ENCODE measurements around the gene MTMR2. TPM values are rescaled to one million over a fixed set of nuclear protein-coding genes. Genes with fewer than 3 reads are reported as not detected.

MTMR2 gene
- total and polyA plus RNA-seq, 10 of the 15 experiments (the other 5 are each of a cell fraction or from before 2014, with no cell fraction given) = 7.6 to 46.6 (median 22.5) TPM

- TF ChIP-seq CUX1 (IDR thresholded peaks at IDR 0.05; ENCODE audit: insufficient replicate concordance, low read depth, low read length) = no peak
- no peak for TF ChIP-seq RUNX3 (IDR thresholded peaks at IDR 0.05; ENCODE audit: low read length)
Measured at GRCh38 chr11:95917193-95918036, 6.5 kb downstream of the MTMR2 start (continued).

- Histone ChIP-seq H3K27ac (ENCODE audit: control insufficient read depth, insufficient read depth) (no peak overlapping the region), H3K4me2 (ENCODE audit: control insufficient read depth, insufficient read depth) (no peak overlapping the region), H3K79me2 (ENCODE audit: control insufficient read depth, insufficient read depth, low read length) (peaks cover 2% of the 10 kb centered on the region), H3K9ac (ENCODE audit: control insufficient read depth, insufficient read depth, low read length) (no peak overlapping the region), H4K20me1 (ENCODE audit: control insufficient read depth, insufficient read depth) (no peaks in the 10 kb centered on the region), H3K36me3 (ENCODE audit: control insufficient read depth in 2 of 2, insufficient read depth in 2 of 2, low read length in 1 of 2) (no peaks in the 10 kb centered on the region), H3K27me3 (replicated peaks in 1 of 2; ENCODE audit: control insufficient read depth in 2 of 2, insufficient read depth in 2 of 2, low read length in 1 of 2) (no peaks in the 10 kb centered on the region), H3K4me3 (no peak overlapping the region), H3K4me1 (ENCODE audit: control insufficient read depth, insufficient read depth, low read length) (no peaks in the 10 kb centered on the region), H2AFZ (ENCODE audit: control insufficient read depth, low read depth, low read length) (no peak overlapping the region), H3K9me3 (replicated peaks; ENCODE audit: control insufficient read depth, insufficient read depth, low read length) (no peaks in the 10 kb centered on the region)
- DNase-seq (ENCODE audit: low read depth, low spot score) = no peak
- no peak for FAIRE-seq
- BruUV-seq (replicated peaks) = no TSS peak
- no peak for ATAC-seq
- ChIA-PET SMC1A (ENCODE audit: uncharacterized antibody, unreplicated experiment) (interaction anchor here (1.0 to 1.5 kb wide), 5 partner anchors 14 to 480 kb away, joined by 3 to 5 read pairs (median 3); partner anchors contain the start of genes CCDC82, JRKL and MAML2), CTCF (interaction anchor here (2.2 kb wide), 1 partner anchor 478 kb away, joined by 6 read pairs; no protein-coding TSS in a partner anchor), POLR2A (no interaction called here), RAD21 (ENCODE audit: unreplicated experiment) (interaction anchor here (0.7 kb wide), 1 partner anchor 8 kb away, joined by 3 read pairs; the partner anchor contains the start of gene MTMR2)
- in situ Hi-C loops (cut with MboI) (no loop called here), intact Hi-C loops (cut with micrococcal nuclease; ENCODE audit: unreplicated experiment) (no loop called here)
- 94% methylated on average over 2 of the region's 2 CpGs for WGBS (ENCODE audit: insufficient coverage, insufficient replicate concordance, low lambda C conversion rate, missing lambda C conversion rate)
- TF ChIP-seq FOXK2 (IDR thresholded peaks at IDR 0.05) (no peak), EZH2 (IDR thresholded peaks at IDR 0.05; ENCODE audit: borderline replicate concordance, control insufficient read depth, low read depth, low read length) (no peak), SMAD1 (IDR thresholded peaks at IDR 0.05; ENCODE audit: low read depth, partially characterized antibody) (no peak), MXI1 (IDR thresholded peaks at IDR 0.05; ENCODE audit: low read depth, low read length) (no peak), ASH2L (IDR thresholded peaks at IDR 0.05; ENCODE audit: borderline replicate concordance, low read depth) (no peak), FOS (IDR thresholded peaks at IDR 0.05; ENCODE audit: borderline replicate concordance, extremely low read depth, insufficient read length) (no peak), ZNF24 (IDR thresholded peaks at IDR 0.05) (no peak), RAD21 (IDR thresholded peaks at IDR 0.05; ENCODE audit: insufficient read depth, low read depth, low read length) (no peak), BMI1 (IDR thresholded peaks at IDR 0.05; ENCODE audit: borderline replicate concordance) (no peak), ZBTB11 (CRISPR knock-in tag; IDR thresholded peaks at IDR 0.05) (no peak), MYB (IDR thresholded peaks at IDR 0.05; ENCODE audit: borderline replicate concordance, low read depth, low read length) (no peak)
Measured at GRCh38 chr11:95916049-95916448, 7.9 kb downstream of the MTMR2 start.
